CD4-positive, alpha-beta T cell treated with Interleukin-6 at 100 ng/mL for 8 hours (primary cell): ENCODE results near the gene ESAM.
"Not testable (repeated sequence)": the region's sequence is repeated elsewhere in the genome, so short reads cannot be mapped to it uniquely, and the experiment has no call there.

Experiments used
- DNase-seq: peaks from one replicate; pipeline ENCODE4 v3.0.0-alpha.2; 2020; ENCODE audit warnings: mixed read lengths, low spot score

Gene ESAM

DNA sequence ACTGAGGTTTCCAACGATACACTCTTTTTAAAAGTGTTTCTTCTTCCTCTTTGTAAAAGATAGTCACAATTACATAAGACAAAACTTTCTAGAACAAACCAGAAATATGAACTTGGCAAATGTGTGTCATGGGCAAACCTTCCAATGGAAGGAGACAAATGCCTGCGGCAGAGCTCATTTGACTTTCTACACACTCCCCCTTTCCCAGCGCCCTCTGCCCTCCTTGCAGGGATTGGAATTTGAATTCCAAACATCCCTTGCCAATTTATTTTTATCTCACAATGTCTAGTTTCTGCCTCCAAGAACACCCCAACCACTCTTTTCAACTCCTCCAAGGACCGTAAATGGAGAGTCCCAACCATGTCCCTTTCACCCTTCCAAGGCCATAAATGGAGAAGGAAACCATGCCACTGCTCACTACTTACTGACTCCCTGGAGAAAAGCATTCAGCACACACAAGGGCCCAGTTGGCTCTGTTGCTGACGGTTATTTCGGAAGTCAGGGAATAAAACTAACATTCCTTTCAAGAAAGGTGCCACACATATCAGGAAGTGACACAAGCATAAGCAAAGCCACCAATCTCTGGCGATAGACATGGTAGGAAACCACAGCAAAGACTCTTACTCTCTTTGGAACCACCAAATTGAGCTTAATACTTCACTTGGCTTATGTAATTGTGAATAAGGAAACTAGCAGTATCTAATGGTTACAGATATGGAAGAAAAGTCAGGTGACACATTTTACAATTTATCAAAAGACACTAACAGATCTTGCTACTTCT is 15.0 kb upstream of the ESAM start:
- no peak for DNase-seq

- not testable (repeated sequence) for DNase-seq
These were observed 8.9 kb upstream of the ESAM start for GRCh38 chr11:124770959-124771358.

GRCh38 chr11:124769806-124770774 is 8.0 kb upstream of the ESAM start:
- DNase-seq, result no peak

DNA sequence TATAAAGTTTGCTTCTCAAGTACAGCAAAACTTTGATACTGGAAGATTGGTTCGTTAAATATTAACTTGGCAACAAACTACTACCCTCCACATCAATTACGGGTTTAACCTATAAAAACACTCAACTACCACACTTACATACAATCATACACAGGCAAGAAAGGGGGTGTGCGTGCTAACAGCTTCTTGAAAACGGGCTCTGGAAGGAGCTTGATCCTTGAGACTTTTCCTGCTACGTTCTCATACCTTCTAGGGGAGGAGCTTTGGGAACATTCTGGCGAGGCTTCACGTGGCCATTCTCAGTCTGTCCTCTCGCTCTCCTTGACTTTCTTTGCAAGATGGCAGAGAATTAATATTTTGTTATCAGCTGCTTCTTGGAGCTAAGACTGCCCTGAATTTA is 6.8 kb upstream of the ESAM start:
- no peak for DNase-seq

GRCh38 chr11:124766156-124766555 is 4.1 kb upstream of the ESAM start:
- DNase-seq, result no peak

GRCh38 chr11:124763156-124763947 is 1.3 kb upstream of the ESAM start:
- peak; percentile 80 for DNase-seq

DNA sequence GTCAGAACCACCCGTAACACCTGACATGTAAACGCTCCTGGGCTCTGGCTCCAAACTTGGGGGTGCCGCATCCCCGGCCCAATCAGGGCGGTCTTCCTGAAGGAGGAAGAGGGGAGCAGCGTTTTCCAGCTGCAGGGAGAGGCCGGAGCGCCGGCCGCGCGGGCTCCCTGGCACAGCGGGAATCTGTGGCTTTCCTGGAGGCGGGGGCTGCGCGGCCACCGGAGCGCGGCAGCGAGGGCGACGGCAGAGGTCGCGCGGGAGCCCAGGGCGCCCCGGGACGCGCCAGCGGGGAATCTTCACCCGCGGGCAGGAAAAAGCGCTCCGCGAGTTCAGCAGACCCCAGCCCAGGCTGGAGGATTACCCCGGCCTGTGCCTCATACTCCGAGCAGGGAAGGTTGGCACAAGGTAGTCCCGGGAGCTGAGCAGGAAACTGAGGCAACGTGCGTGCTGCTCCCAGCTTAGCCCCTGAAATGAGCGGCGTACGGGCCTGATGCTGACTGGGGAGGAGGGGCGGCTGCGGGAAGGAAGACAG is 600 bp upstream of the ESAM start:
- no peak for DNase-seq

DNA sequence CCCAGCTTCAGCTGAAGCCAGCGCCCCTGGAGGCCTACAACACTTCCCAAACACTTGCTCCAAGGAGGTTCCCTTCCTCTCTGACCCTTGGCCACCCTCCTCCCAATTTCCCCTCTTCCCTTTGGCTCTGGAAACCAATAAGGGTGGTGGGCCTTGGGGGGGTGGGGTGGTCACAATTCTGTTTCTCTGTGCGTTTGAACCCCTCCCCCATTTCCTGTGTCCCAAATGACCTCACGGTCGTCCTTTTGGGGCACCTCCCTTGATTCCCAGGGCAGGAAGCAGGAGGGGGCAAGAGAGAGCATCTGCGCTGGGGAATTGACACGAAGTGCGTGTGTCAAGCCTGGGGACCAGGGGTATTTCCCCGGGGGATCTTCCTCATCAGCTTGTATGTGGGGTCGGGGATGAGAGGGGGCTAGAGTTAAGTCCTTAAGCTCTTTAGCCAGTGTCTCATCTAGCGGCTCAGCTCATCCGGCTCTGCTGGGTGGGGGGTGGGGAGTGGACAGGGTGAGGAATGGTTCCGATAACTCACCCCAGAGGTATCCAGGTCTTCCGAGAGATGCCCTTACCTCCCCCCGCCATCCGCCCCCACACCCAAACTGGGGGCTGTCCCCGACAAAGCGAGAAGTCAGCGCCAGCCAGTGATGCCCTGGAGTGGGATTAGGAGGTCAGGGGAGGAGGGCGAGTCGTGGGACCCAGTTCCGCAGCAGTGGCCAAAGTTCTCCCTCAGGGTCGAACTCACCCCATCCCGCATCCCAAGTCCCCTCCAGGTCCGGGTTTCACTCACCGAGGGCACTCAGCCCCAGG is 587 bp downstream of the ESAM start:
- no peak for DNase-seq

DNA sequence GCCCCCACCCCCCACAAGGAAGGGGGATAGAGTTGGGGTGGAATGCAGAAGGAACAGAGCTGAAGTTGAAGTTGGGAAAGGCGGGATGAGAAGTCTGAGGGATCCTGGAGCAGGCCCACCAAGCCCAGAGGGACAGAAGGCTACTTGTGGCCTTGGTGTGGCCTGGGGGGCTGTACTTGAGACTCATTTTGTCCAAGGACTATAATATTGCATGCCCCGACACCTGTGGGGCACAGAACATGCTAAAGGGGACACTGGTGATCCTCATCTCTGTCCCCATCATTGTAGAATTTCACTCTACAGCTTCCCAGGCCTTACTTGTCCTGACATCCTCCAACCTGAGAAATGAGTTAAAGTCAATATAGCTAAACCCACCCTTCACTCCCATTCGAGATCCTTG is 1.3 kb downstream of the ESAM start:
- no peak for DNase-seq

DNA sequence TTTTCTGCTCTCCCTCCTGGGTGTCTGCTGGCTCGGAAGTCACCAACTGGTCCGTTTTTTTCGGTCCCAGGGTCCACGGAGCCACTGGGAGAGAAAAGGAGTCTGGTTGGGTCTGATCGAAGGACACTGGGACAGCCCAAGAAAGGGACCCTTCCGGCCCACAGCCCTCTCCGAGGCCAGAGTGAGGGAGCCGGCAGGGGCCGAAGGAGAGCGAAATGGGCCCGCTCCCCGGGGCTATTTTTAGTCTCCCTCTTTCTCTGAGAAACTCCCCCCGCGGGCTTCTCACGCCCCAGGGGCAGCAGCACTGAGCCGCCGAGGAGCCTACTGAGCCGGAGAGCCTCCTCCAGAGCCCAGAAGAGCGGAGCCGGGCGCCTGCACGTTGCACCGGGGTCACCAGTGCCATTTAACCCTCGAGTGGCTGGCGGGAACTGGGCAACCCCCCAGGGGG is 1.9 kb downstream of the ESAM start:
- no peak for DNase-seq

GRCh38 chr11:124759266-124760204 is 2.6 kb downstream of the ESAM start:
- no peak for DNase-seq

- peak; percentile 67 for DNase-seq
These were observed 3.5 kb downstream of the ESAM start for GRCh38 chr11:124758355-124759265.

- DNase-seq, result no peak
These were observed 4.8 kb downstream of the ESAM start for GRCh38 chr11:124757320-124757719.

DNA sequence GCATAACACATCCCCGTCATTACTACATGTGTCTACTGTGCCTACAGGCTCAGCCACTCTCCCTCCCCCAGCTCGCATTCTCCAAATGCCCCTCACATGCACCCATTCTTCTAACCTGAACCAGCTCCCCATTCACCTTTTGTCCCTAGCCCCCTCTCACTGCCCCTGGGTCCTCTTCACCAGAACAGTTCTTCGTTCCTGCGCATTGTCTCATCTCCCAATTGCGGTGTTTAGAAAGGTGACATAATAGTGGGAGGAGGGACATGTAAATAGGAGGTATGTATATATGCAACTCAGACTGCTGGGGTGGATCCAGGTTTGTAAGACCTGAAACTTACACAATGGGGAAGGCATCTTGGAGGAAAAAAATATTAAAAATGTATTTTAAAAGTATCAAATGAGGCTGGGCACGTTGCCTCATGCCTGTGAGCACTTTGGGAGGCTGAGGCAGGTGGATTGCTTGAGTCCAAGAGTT is 5.3 kb downstream of the ESAM start:
- no peak for DNase-seq

- no peak for DNase-seq
These were observed 5.9 kb downstream of the ESAM start for GRCh38 chr11:124756033-124756752.

DNA sequence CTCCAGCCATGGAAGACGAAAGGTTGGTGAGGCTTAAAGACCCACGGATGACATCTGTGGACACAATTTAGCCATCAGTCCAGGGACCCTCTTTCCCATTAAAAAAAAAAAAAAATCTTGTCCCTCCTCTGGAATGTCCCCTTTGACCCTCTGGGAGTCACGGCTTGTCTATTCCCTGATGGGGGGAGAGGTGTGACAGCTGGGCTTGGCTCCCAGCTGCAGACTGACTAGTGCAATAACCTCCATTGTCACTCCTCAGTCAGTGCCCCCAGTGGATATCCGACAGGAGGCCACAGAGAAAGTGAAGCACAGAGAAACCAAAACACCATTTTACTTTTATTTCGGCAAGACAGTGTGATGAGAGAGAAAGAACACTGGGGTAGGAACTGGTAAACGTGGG is 7.4 kb downstream of the ESAM start:
- no peak for DNase-seq

DNA sequence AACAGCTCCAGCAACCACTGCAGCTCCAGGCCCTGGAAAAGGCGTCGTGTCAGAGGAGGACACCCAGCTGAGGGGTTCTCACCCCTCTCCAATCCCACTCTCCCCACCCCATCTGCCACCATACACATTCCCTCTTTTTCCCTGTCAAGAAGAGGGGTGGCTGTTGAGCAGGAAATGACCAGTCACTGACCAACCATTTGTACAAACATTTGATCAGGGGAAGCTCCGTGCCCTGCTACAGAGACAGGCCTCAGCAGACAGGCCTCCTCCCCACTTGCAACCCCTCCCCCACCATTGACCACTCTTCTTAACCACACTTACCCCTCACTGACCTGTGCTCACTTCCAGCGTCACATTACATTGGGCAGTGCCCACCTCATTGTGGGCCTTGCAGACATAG is 7.8 kb downstream of the ESAM start:
- DNase-seq, result no peak

DNA sequence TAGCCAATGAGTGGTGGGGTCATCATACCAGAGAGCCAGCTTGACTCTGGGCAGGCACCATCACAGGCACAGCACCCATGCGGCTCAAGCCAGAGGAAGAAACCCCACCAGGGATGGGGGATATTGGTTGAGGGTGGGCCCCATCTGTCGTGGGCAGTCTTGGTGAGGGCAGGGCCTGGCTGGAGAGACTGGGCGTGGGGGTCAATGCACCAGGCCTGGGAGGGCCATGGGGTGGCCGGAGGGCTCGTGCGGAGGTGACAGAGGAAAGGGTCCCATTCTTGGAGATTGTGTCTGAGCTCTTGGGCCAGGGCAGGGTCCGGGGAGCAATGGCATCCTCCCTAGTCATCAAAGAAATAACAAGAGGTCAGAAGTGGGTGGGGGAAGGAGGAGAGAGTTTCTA is 8.5 kb downstream of the ESAM start:
- DNase-seq, result no peak
